ENCODE measurements around the gene MCM5.
"Not testable (repeated sequence)": the region's sequence is repeated elsewhere in the genome, so short reads cannot be mapped to it uniquely, and the experiment has no call there.

MCM5 gene

DNA sequence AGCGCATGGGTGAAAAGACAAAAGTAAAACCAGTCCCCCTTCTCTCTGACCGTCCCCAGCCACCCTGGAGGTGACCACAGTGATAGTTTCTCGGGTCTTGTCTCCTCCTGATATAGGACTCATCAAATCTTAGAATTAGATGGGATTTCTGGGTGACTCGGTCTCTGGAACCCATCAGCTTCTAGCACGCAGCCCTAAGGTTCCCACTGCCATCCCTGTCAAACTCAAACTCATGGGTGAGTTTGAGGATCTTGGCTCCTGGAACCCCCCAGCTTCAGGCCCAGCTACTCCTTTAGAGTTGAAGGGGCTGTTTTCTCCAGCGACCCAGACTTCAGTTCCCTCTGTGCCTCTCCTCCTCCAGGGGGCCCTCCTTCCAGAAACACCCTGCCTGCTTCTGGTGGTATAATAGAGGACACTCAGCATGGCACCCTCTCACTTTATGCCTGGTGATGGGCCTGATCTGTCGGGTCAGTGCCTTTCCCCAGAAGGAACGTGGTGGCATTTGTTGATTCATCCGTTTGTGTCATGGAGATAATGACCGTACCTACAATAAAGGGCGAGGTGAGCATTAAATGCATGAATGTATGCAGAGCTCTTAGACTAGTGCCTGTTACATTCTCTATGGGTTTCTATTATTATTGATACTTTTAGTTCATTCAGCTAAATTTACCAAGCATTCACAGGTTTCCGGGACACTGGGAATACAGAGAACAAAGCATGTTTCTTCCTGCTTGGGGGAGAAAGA lies 31.7 kb downstream of the MCM5 start:
- DNase-seq (ENCODE audit: extremely low read depth, low read depth): no peak
- TF ChIP-seq, protein P1, sequence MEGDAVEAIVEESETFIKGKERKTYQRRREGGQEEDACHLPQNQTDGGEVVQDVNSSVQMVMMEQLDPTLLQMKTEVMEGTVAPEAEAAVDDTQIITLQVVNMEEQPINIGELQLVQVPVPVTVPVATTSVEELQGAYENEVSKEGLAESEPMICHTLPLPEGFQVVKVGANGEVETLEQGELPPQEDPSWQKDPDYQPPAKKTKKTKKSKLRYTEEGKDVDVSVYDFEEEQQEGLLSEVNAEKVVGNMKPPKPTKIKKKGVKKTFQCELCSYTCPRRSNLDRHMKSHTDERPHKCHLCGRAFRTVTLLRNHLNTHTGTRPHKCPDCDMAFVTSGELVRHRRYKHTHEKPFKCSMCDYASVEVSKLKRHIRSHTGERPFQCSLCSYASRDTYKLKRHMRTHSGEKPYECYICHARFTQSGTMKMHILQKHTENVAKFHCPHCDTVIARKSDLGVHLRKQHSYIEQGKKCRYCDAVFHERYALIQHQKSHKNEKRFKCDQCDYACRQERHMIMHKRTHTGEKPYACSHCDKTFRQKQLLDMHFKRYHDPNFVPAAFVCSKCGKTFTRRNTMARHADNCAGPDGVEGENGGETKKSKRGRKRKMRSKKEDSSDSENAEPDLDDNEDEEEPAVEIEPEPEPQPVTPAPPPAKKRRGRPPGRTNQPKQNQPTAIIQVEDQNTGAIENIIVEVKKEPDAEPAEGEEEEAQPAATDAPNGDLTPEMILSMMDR (IDR thresholded peaks at IDR 0.05; ENCODE audit: low read depth, low read length, missing control alignments): no peak
- H3K4me3 ChIP-seq (replicated peaks; ENCODE audit: low read depth, low read length): no peak overlapping the region

DNA sequence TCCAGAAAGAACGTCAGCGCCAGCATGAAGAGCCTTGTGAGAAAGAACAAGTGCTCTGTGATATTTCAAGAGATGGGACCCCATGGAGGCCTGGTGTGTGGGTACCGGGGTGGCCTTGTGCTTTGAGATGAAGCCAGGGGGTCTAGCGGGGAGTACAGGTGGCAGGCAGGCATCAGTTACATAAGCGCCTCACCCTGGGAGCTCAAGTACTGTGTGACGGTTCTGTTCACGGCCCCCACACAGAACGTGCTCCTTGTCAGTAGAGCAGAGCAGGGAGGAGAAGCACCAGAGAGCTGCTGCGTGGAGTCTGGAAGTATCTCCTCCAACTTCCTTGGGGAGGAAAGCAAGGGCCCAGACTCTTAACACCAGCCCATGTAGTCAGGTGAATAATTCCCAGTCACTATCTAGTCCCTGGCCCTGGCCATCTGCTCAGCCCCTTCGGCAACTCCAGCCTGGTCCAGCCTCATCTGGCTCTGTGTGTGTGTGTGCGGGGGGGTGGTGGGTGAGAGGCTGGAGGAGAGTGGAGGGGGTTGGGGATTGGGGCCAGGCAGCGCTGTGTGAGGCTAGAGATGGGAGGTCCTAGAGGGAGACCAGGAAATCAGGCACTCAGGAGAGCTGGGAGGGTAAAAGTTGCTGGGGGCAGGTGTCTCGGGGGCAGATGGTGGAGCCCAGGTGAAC lies 32.4 kb downstream of the MCM5 start:
- DNase-seq (ENCODE audit: extremely low read depth, low read depth): no peak
- TF ChIP-seq, protein P1 (IDR thresholded peaks at IDR 0.05; ENCODE audit: low read depth, low read length, missing control alignments): no peak
- no peak overlapping the region for H3K4me3 ChIP-seq (replicated peaks; ENCODE audit: low read depth, low read length)

DNA sequence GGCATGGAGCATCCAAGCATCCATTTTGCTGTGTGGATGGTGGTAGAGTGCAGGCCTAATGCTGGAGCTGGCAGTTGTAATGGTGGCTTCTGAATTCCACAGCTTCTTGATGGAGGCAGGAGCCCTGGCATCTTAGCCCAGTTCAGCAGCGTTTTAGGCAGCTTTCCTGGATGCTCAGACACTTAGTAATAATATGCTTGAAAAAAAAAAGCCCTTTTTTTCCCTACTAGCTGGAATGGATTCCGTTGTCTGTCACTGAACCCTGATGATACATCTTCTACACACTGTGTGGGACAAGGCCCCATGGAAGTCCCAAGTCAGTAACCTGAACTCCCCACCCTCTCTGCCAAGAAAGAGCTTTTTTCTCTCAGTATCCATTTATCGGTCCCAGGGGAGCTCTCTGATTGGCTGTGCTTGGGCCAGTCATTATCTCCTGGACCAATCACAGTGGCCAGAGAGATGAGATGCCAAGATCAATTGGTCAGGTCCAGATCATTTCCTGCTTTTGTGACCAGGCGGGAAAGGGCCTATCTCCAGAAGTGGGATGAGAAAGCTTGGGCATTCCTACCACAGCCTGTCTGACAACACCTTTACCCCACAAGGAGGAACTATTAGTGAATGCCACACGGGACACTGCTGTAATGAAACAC lies 34.2 kb downstream of the MCM5 start:
- TF ChIP-seq, protein P1 (IDR thresholded peaks at IDR 0.05; ENCODE audit: low read depth, low read length, missing control alignments): no peak
- no peak overlapping the region for H3K4me3 ChIP-seq (replicated peaks; ENCODE audit: low read depth, low read length)
- DNase-seq (ENCODE audit: extremely low read depth, low read depth): no peak

DNA sequence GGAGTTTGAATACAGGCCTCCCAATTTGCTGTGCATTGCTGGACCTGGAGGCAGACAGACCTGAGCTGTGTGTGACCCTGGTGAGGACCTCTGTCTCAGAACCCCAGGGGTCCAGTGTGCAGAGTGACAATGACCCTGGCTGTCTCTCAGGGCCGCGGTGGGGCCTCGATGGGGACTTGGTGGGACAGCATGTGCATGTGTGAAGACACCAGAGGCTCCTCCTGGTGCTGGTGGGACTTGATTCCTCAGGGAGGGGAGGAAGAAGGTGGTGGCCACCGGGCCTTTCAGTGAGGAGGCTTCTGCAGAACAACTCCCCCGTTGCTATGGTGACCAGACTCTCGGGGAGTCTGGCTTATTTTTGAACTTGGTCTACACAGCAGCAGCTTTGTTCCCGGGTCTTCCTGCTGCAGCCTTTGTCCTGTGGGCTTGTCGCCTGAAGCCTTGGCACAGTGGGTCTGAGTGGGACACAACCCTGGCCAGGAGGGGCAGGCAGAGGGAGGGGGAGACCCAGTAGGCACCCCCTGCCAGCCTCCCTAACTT lies 35.3 kb downstream of the MCM5 start:
- H3K4me3 ChIP-seq (replicated peaks; ENCODE audit: low read depth, low read length): no peak overlapping the region
- DNase-seq (ENCODE audit: extremely low read depth, low read depth): no peak
- TF ChIP-seq, protein P1 (IDR thresholded peaks at IDR 0.05; ENCODE audit: low read depth, low read length, missing control alignments): no peak

DNA sequence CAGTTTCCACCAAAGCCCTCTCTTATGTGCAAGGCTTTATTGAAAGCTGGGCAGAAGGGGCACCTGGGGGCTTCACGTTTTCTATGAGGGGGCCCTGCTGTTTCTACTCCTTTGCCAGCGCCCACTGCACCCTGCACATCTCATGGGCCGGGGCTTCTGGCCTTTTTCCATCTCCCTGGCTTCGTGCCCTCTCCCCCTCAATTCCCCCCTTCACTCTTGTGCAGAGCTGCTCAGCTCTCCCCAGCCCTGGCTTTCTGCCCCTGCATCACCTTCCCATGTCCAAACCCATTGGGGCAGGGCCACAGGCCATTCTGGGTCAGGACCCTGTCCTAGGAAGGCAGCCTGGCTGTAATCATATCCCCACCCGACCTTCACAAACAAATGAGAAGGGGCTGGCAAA lies 36.5 kb downstream of the MCM5 start:
- H3K4me3 ChIP-seq (replicated peaks; ENCODE audit: low read depth, low read length): no peak overlapping the region
- no peak for DNase-seq (ENCODE audit: extremely low read depth, low read depth)
- TF ChIP-seq, protein P1 (IDR thresholded peaks at IDR 0.05; ENCODE audit: low read depth, low read length, missing control alignments): no peak

DNA sequence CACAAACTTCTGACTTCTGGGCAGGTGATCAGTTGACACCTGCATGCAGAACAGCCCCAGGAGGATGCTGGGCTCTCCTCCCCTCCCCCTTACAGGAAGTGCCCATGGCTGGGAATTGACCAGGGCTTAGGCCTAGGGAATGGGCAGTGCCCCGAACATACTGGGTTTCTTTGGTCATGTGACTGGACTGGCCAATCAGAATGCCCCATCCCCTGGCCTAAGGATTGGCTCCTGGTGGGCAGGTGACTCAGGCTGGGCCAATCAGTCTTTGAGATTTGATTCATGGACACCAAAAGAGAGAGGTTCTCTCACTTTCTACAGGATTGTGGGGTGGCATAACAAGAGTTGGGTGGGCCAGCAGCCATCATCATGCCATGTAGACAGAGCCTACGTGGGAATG lies 37.1 kb downstream of the MCM5 start:
- DNase-seq (ENCODE audit: extremely low read depth, low read depth): no peak
- no peak overlapping the region for H3K4me3 ChIP-seq (replicated peaks; ENCODE audit: low read depth, low read length)
- TF ChIP-seq, protein P1 (IDR thresholded peaks at IDR 0.05; ENCODE audit: low read depth, low read length, missing control alignments): no peak

DNA sequence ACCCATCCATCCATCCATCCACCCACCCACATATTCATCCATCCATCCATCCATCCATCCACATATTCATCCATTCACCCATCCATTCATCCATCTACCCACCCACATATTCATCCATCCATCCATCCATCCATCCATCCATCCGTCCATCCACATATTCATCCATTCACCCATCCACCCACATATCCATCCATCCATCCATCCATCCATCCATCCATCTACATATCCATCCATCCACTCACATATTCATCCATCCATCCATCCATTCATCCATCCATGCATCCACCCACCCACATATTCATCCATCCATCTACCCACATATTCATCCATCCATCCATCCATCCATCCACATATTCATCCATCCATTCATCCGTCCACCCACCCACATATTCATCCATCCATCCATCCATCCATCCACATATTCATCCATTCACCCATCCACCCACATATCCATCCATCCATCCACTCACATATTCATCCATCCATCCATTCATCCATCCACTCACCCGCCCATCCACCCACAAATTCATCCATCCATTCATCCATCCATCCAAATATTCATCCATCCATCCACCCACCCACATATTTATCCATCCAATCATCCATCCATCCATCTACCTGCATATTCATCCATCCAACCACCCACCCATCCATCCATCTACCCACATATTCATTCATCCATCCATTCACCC lies 38.9 kb downstream of the MCM5 start:
- not testable (repeated sequence) for DNase-seq (ENCODE audit: extremely low read depth, low read depth); H3K4me3 ChIP-seq (replicated peaks; ENCODE audit: low read depth, low read length)

Measured in HFF-Myc (cell line).